Neural cell (in vitro differentiated cells): ENCODE data around the gene ORC3. TPM values are rescaled to one million over a fixed set of nuclear protein-coding genes. Genes with fewer than 3 reads are reported as not detected.

Experiments used
- H2AFZ ChIP-seq: fragments of 200-600, 300-800 bp; sonication (generic), shearing (Covaris generic); 2 replicates; pipeline ENCODE4 v1.6.0; 2014; ENCODE audit warnings: low read depth, mild to moderate bottlenecking, antibody characterized with exemption, low read length, moderate library complexity
- H3F3A ChIP-seq: fragments of 200-600 bp; shearing (Covaris generic); 2 replicates; pipeline ENCODE4 v1.6.1; 2016; ENCODE audit warnings: mild to moderate bottlenecking, moderate library complexity, mixed read lengths, antibody characterized with exemption, low read length; ENCODE audit not compliant: insufficient read depth, poor library complexity, severe bottlenecking
- H3K27ac ChIP-seq: fragments of 200-600, 300-800 bp; sonication (generic), shearing (Covaris generic); 2 replicates; pipeline ENCODE4 v1.5.1; 2014; ENCODE audit warnings: mild to moderate bottlenecking, low read length, moderate library complexity
- H3K27me3 ChIP-seq: fragments of 300-800, 200-600 bp; sonication (generic), shearing (Covaris generic); 2 replicates; pipeline ENCODE4 v1.6.0; 2014; ENCODE audit warnings: mild to moderate bottlenecking, low read depth, low read length, moderate library complexity; ENCODE audit not compliant: insufficient read depth
- H3K36me3 ChIP-seq: fragments of 300-800, 200-600 bp; sonication (generic), shearing (Covaris generic); 2 replicates; pipeline ENCODE4 v1.5.1; 2014; ENCODE audit warnings: mild to moderate bottlenecking, antibody characterized with exemption, low read length, moderate library complexity; ENCODE audit not compliant: insufficient read depth
- H3K4me2 ChIP-seq: fragments of 300-800, 200-600 bp; sonication (generic), shearing (Covaris generic); 2 replicates; pipeline ENCODE4 v1.6.0; 2014; ENCODE audit warnings: mild to moderate bottlenecking, low read length
- H3K4me3 ChIP-seq: fragments of 300-800, 200-600 bp; sonication (generic), shearing (Covaris generic); 2 replicates; pipeline ENCODE4 v1.5.1; 2014; ENCODE audit warnings: mild to moderate bottlenecking, low read length, moderate library complexity
- H3K79me2 ChIP-seq: fragments of 200-600 bp; shearing (Covaris generic); replicated peaks from 2 replicates; pipeline ENCODE4 v1.6.0; 2014; ENCODE audit warnings: mild to moderate bottlenecking, low read length, moderate library complexity; ENCODE audit not compliant: insufficient read depth
- H3K9ac ChIP-seq: fragments of 300-800, 200-600 bp; sonication (generic), shearing (Covaris generic); 2 replicates; pipeline ENCODE4 v1.6.1; 2016; ENCODE audit warnings: mild to moderate bottlenecking, low read length, mixed read lengths
- H3K9me2 ChIP-seq: fragments of 200-600 bp; shearing (Covaris generic); 2 replicates; pipeline ENCODE4 v1.6.1; 2016; ENCODE audit warnings: mild to moderate bottlenecking, low read length, mixed read lengths; ENCODE audit not compliant: insufficient read depth
- H3K9me3 ChIP-seq: fragments of 200-600, 300-800 bp; sonication (generic), shearing (Covaris generic); 2 replicates; pipeline ENCODE4 v1.6.1; 2016; ENCODE audit warnings: mild to moderate bottlenecking, mixed run types, low read length, moderate library complexity, mixed read lengths
- H4K20me1 ChIP-seq: fragments of 200-600 bp; shearing (Covaris generic); 2 replicates; pipeline ENCODE4 v1.6.1; 2016; ENCODE audit warnings: mild to moderate bottlenecking, mixed run types; ENCODE audit not compliant: insufficient read depth
- EP300 ChIP-seq: fragments of 450-650 bp; conservative IDR thresholded peaks from 2 replicates; pipeline ENCODE4 v1.6.1; 2014; ENCODE audit warnings: antibody characterized with exemption, mild to moderate bottlenecking, moderate library complexity; ENCODE audit not compliant: poor library complexity, severe bottlenecking
- EZH2 ChIP-seq: fragments of 200-600, 300-800 bp; shearing (Covaris generic), sonication (generic); IDR thresholded peaks from 2 replicates; pipeline ENCODE4 v1.6.1; 2014; ENCODE audit warnings: antibody characterized with exemption, low read length, borderline replicate concordance, mild to moderate bottlenecking; ENCODE audit not compliant: insufficient read depth, poor library complexity, severe bottlenecking
- MXI1 ChIP-seq: fragments of 450-650 bp; conservative IDR thresholded peaks from 2 replicates; pipeline ENCODE4 v1.6.1; 2014; ENCODE audit warnings: antibody characterized with exemption, mild to moderate bottlenecking; ENCODE audit not compliant: poor library complexity, severe bottlenecking
- POLR2AphosphoS5 ChIP-seq: IDR thresholded peaks from 2 replicates; pipeline ENCODE4 v1.6.1; 2012
- RAD21 ChIP-seq: fragments of 450-650 bp; conservative IDR thresholded peaks from 2 replicates; pipeline ENCODE4 v1.6.1; 2014; ENCODE audit warnings: antibody characterized with exemption, mild to moderate bottlenecking, moderate library complexity
- SMC3 ChIP-seq: fragments of 450-650 bp; conservative IDR thresholded peaks from 2 replicates; pipeline ENCODE4 v1.6.1; 2014; ENCODE audit warnings: antibody characterized with exemption, mild to moderate bottlenecking, moderate library complexity; ENCODE audit not compliant: poor library complexity
- TAF1 ChIP-seq: IDR thresholded peaks from 2 replicates; pipeline ENCODE4 v1.6.1; 2012; ENCODE audit warnings: low read depth
- polyA plus RNA-seq: library from polyadenylated mRNA; depleted of rRNA; stranded (reverse); fragments of >200 nt; gene quantifications from 2 replicates; pipeline ENCODE4 v1.2.3, GENCODE V29; 2014
- TF ChIP-seq, protein P1 (sequence below): IDR thresholded peaks from 2 replicates; pipeline ENCODE4 v1.6.1; 2012; ENCODE audit warnings: borderline replicate concordance
- TF ChIP-seq, protein P2 (sequence below): fragments of 450-650 bp; IDR thresholded peaks from 2 replicates; pipeline ENCODE4 v1.5.1; 2014; ENCODE audit warnings: antibody characterized with exemption, mild to moderate bottlenecking, moderate library complexity; ENCODE audit not compliant: poor library complexity, severe bottlenecking

ORC3 gene
- polyA plus RNA-seq, 1 donor from 2014 or later: 43.7 TPM

DNA sequence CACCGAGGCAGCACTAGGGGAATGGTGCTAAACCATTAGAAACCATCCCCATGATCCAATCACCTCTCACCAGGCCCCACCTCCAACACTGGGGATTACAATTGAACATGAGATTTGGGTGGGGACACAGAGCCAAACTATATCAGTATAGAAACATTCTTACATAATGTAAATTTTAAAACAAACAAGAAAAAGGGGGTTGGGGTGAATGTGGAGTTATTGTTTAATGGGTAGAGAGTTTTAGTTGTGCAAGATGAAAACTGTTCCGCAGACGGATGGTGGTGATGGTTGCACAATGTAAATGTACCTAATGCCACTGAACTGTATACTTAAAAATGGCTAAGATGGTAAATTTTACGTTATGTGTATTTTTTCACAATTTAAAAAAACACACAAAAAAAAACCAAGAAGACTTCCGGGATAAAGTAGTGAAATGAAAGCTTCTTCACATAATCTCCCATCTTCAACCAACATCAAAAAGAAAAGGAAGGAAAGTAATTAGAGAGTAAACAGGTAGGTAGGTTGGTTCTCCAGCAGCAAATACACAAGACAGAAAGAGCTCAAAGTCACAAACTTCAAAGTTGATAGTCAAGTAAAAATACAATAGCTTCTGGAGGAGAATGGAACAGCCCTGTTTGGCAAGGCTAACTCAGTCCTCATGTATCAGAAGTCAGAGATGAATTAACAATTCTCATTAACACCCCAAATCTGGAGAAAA, 16.5 kb upstream of the ORC3 start:
- H3K27ac ChIP-seq: no peak overlapping the region
- H3K9me2 ChIP-seq: no peaks in the 10 kb centered on the region
- H3K36me3 ChIP-seq: no peaks in the 10 kb centered on the region
- no peak for TF ChIP-seq EZH2
- TF ChIP-seq, protein P1, sequence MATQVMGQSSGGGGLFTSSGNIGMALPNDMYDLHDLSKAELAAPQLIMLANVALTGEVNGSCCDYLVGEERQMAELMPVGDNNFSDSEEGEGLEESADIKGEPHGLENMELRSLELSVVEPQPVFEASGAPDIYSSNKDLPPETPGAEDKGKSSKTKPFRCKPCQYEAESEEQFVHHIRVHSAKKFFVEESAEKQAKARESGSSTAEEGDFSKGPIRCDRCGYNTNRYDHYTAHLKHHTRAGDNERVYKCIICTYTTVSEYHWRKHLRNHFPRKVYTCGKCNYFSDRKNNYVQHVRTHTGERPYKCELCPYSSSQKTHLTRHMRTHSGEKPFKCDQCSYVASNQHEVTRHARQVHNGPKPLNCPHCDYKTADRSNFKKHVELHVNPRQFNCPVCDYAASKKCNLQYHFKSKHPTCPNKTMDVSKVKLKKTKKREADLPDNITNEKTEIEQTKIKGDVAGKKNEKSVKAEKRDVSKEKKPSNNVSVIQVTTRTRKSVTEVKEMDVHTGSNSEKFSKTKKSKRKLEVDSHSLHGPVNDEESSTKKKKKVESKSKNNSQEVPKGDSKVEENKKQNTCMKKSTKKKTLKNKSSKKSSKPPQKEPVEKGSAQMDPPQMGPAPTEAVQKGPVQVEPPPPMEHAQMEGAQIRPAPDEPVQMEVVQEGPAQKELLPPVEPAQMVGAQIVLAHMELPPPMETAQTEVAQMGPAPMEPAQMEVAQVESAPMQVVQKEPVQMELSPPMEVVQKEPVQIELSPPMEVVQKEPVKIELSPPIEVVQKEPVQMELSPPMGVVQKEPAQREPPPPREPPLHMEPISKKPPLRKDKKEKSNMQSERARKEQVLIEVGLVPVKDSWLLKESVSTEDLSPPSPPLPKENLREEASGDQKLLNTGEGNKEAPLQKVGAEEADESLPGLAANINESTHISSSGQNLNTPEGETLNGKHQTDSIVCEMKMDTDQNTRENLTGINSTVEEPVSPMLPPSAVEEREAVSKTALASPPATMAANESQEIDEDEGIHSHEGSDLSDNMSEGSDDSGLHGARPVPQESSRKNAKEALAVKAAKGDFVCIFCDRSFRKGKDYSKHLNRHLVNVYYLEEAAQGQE: no peak
- no peak for TF ChIP-seq RAD21
- TF ChIP-seq SMC3: no peak
- TF ChIP-seq EP300: no peak
- TF ChIP-seq TAF1: no peak
- TF ChIP-seq POLR2AphosphoS5: no peak
- TF ChIP-seq, protein P2, sequence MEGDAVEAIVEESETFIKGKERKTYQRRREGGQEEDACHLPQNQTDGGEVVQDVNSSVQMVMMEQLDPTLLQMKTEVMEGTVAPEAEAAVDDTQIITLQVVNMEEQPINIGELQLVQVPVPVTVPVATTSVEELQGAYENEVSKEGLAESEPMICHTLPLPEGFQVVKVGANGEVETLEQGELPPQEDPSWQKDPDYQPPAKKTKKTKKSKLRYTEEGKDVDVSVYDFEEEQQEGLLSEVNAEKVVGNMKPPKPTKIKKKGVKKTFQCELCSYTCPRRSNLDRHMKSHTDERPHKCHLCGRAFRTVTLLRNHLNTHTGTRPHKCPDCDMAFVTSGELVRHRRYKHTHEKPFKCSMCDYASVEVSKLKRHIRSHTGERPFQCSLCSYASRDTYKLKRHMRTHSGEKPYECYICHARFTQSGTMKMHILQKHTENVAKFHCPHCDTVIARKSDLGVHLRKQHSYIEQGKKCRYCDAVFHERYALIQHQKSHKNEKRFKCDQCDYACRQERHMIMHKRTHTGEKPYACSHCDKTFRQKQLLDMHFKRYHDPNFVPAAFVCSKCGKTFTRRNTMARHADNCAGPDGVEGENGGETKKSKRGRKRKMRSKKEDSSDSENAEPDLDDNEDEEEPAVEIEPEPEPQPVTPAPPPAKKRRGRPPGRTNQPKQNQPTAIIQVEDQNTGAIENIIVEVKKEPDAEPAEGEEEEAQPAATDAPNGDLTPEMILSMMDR: no peak
- TF ChIP-seq MXI1: no peak
- no peaks in the 10 kb centered on the region for H3F3A ChIP-seq
- H3K4me3 ChIP-seq: no peak overlapping the region
- H3K27me3 ChIP-seq: no peaks in the 10 kb centered on the region
- no peak overlapping the region for H2AFZ ChIP-seq
- H3K79me2 ChIP-seq: peaks cover 30% of the 10 kb centered on the region
- no peaks in the 10 kb centered on the region for H3K9me3 ChIP-seq
- H3K4me2 ChIP-seq: no peak overlapping the region
- no peaks in the 10 kb centered on the region for H4K20me1 ChIP-seq
- no peak overlapping the region for H3K9ac ChIP-seq

DNA sequence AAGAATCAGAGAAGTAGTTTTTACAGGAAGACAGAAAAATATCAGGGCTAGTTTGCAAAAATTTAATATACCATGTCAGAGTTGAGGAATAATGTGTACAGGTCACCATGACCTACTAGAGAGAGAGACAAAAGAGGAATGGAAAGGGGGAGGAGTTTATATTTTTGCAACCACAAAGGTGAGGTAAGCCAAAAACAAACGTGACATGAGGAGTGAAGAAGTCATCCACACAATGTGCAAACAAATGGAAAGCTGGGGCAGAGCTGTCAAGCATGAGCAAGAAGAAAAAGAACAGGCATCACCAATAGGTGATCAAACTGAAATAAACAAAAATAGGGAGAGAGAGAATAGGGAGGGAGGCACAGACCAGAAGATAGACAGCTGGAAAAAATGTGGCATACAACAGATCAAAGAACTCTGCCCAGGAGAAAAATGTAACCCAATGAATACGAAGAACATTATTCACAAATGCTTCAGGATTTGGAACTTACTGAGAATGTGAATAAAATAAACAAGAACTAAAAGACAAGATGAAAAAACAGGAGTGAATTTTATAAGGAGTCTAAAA, 15.6 kb upstream of the ORC3 start:
- H3K4me3 ChIP-seq: no peak overlapping the region
- no peak for TF ChIP-seq TAF1
- no peak for TF ChIP-seq SMC3
- TF ChIP-seq, protein P2: no peak
- TF ChIP-seq, protein P1: no peak
- no peak for TF ChIP-seq EZH2
- TF ChIP-seq POLR2AphosphoS5: no peak
- no peak for TF ChIP-seq EP300
- no peak for TF ChIP-seq MXI1
- no peak for TF ChIP-seq RAD21
- no peaks in the 10 kb centered on the region for H4K20me1 ChIP-seq
- no peaks in the 10 kb centered on the region for H3K27me3 ChIP-seq
- H2AFZ ChIP-seq: no peak overlapping the region
- no peaks in the 10 kb centered on the region for H3F3A ChIP-seq
- no peaks in the 10 kb centered on the region for H3K36me3 ChIP-seq
- no peak overlapping the region for H3K9ac ChIP-seq
- H3K79me2 ChIP-seq: peaks cover 30% of the 10 kb centered on the region
- no peak overlapping the region for H3K27ac ChIP-seq
- H3K9me2 ChIP-seq: no peaks in the 10 kb centered on the region
- no peaks in the 10 kb centered on the region for H3K9me3 ChIP-seq
- no peak overlapping the region for H3K4me2 ChIP-seq
